Liver (tissue), 9 donors: ENCODE results near the gene KCNK10. TPM values are rescaled to one million over a fixed set of nuclear protein-coding genes. Genes with fewer than 3 reads are reported as not detected.

ENCODE experiments used
- DNase-seq: peaks from one replicate; pipeline ENCODE4 v3.0.0-alpha.2; 2017; ENCODE audit warnings: low spot score
- H3K27ac ChIP-seq, 2 donors: one replicate each; pipeline ENCODE4 v1.7.0; 2013; ENCODE audit warnings: inconsistent platforms in 2 of 2, low read length in 2 of 2, control low read depth in 1 of 2, low read depth in 1 of 2, mild to moderate bottlenecking in 1 of 2
- H3K27me3 ChIP-seq, 4 donors: one replicate each; pipeline versions ENCODE4 v1.6.1 to v1.7.0; 2013; ENCODE audit warnings: low read length in 3 of 4, inconsistent platforms in 1 of 4, mild to moderate bottlenecking in 1 of 4, moderate library complexity in 1 of 4; ENCODE audit not compliant: control insufficient read depth in 4 of 4, insufficient read depth in 4 of 4
- H3K36me3 ChIP-seq, 4 donors: one replicate each; pipeline versions ENCODE4 v1.6.1 to v1.7.0; 2013; ENCODE audit warnings: low read length in 3 of 4, mild to moderate bottlenecking in 3 of 4, low read depth in 1 of 4, moderate library complexity in 1 of 4; ENCODE audit not compliant: control insufficient read depth in 4 of 4, insufficient read depth in 3 of 4
- H3K4me1 ChIP-seq, 4 donors: one replicate each; pipeline versions ENCODE4 v1.6.1 to v1.7.0; 2013; ENCODE audit warnings: low read length in 3 of 4, mild to moderate bottlenecking in 3 of 4, moderate library complexity in 1 of 4; ENCODE audit not compliant: control insufficient read depth in 4 of 4, insufficient read depth in 4 of 4
- H3K4me3 ChIP-seq, 3 donors: one replicate each; pipeline versions ENCODE4 v1.6.1 to v1.7.0; 2013; ENCODE audit warnings: low read length in 3 of 3, control low read depth in 1 of 3, low read depth in 1 of 3, mild to moderate bottlenecking in 1 of 3
- H3K9ac ChIP-seq, 2 donors: one replicate each; pipeline ENCODE4 v1.7.0; 2013; ENCODE audit warnings: low read length in 2 of 2, mild to moderate bottlenecking in 2 of 2, moderate library complexity in 2 of 2, control low read depth in 1 of 2, low read depth in 1 of 2
- H3K9me3 ChIP-seq, 4 donors: one replicate each; pipeline versions ENCODE4 v1.6.1 to v1.7.0; 2013; ENCODE audit warnings: low read length in 3 of 4; ENCODE audit not compliant: control insufficient read depth in 4 of 4
- ATF3 ChIP-seq: IDR thresholded peaks from 2 replicates; pipeline ENCODE4 v1.6.1; 2016; ENCODE audit warnings: antibody characterized with exemption
- EGR1 ChIP-seq, 2 donors: IDR thresholded peaks; 2 replicates each; pipeline ENCODE4 v1.6.1; 2016 to 2018; ENCODE audit warnings: antibody characterized with exemption in 2 of 2, low read depth in 2 of 2
- GABPA ChIP-seq, 2 donors: IDR thresholded peaks in 1 of 2; conservative IDR thresholded peaks in 1 of 2; 2 replicates each; pipeline ENCODE4 v1.6.1; 2016; ENCODE audit warnings: antibody characterized with exemption in 2 of 2, mild to moderate bottlenecking in 1 of 2, moderate library complexity in 1 of 2
- RAD21 ChIP-seq, 2 donors: IDR thresholded peaks; 2 replicates each; pipeline ENCODE4 v1.6.1; 2016; ENCODE audit warnings: antibody characterized with exemption in 2 of 2, mild to moderate bottlenecking in 2 of 2
- REST ChIP-seq: IDR thresholded peaks from 2 replicates; pipeline ENCODE4 v1.6.1; 2016; ENCODE audit warnings: antibody characterized with exemption, mild to moderate bottlenecking
- RXRA ChIP-seq, 2 donors: IDR thresholded peaks; 2 replicates each; pipeline ENCODE4 v1.6.1; 2017 to 2018; ENCODE audit warnings: antibody characterized with exemption in 2 of 2, mild to moderate bottlenecking in 1 of 2
- TAF1 ChIP-seq: conservative IDR thresholded peaks from 2 replicates; pipeline ENCODE4 v1.6.1; 2016; ENCODE audit warnings: antibody characterized with exemption, mild to moderate bottlenecking
- YY1 ChIP-seq: IDR thresholded peaks from 2 replicates; pipeline ENCODE4 v1.6.1; 2016; ENCODE audit warnings: antibody characterized with exemption, mild to moderate bottlenecking
- WGBS: extraction: QIAGEN DNeasy Blood & Tissue Kit; methylation state at CpG from one replicate; pipeline ENCODE4 v1.1.7; 2013; 5-methylcytosine and 5-hydroxymethylcytosine counted together
- polyA plus RNA-seq, 2 donors: library from polyadenylated mRNA; stranded (reverse) in 1 of 2; unstranded in 1 of 2; fragments of 200-250 nt in 1 of 2; fragments of >200 nt in 1 of 2; fragmentation: Nextera tagmentation in 1 of 2; extraction: Ambion mirVana in 1 of 2; gene quantifications; one replicate each; pipeline versions ENCODE4 v1.2.1 to v1.2.3, GENCODE V29; 2013 to 2015
- total RNA-seq, 2 donors: library from RNA; depleted of rRNA; stranded (reverse); fragments of >200 nt; gene quantifications; one replicate each; pipeline ENCODE4 v1.2.3, GENCODE V29; 2014
- TF ChIP-seq, protein P1 (sequence below): fragments of 150-350 bp; IDR thresholded peaks from 2 replicates; pipeline ENCODE4 v1.5.1; 2017; ENCODE audit warnings: improper control_type of control experiment, low read depth, low read length; ENCODE audit not compliant: missing input control
- donor health status: healthy.
- donor health status: healthy.
- donor health status: healthy.
- donor health status: healthy.
- donor health status: healthy.

Gene KCNK10
- under 1 TPM in 1 of 2 donors, not detected in 1; 0.05 TPM for total RNA-seq
- not detected for polyA plus RNA-seq

DNA sequence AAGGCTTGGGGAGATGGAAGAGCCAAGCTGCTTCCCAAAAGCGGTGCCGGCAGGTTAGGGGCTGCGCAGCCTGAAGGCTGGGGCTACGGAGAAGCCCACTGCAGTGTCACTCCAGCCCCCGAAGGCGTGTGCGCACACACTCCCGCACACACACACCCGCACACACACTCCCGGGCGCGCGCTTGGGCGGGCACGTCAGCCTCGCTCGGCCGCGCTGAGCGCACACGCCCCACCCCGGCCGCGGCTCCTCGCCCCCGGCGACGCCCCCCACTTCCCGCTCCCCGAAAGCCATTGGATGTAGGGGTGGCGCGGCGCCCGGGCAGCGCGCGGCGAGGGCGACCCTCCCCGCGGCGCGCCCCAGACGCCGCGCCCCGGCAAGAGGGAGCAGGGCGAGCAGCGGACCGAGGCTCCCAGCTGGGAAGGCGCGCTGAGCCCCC is at the start of gene KCNK10:
TSS of gene KCNK10 (minus strand) at position 184 of the 437 bp plus-strand sequence. CDS start 471 bp downstream, outside the sequence.
- Histone ChIP-seq H3K36me3 (no peaks in the 10 kb centered on the region), H3K4me3 (peak within 1 kb of the TSS in 2 of 3 donors; percentile 25 to 55), H3K4me1 (peaks cover 7 to 17% (median 12%) of the 10 kb centered on the region in 4 donors), H3K27ac (no peak within 1 kb of the TSS), H3K9ac (no peak within 1 kb of the TSS), H3K9me3 (peaks cover 0 to 2% (median 0%) of the 10 kb centered on the region in 4 donors), H3K27me3 (peaks cover 2 to 19% (median 6%) of the 10 kb centered on the region in 4 donors)
- 2% methylated on average over 52 of the region's 52 CpGs for WGBS
- DNase-seq: no peak
- TF ChIP-seq ATF3: no peak

- WGBS: 44% methylated on average over 1 of the region's 1 CpG
- Histone ChIP-seq H3K4me3 (no peak overlapping the region), H3K4me1 (no peaks in the 10 kb centered on the region), H3K9ac (no peak overlapping the region), H3K27ac (no peak overlapping the region), H3K27me3 (peaks cover 0 to 4% (median 0%) of the 10 kb centered on the region in 4 donors), H3K36me3 (no peaks in the 10 kb centered on the region), H3K9me3 (peaks cover 0 to 4% (median 0%) of the 10 kb centered on the region in 4 donors)
- TF ChIP-seq YY1 (no peak), EGR1 (IDR thresholded peaks at IDR 0.05; ENCODE audit: low read depth in 2 of 2) (no peak), RXRA (IDR thresholded peaks at IDR 0.05) (no peak), REST (no peak), GABPA (IDR thresholded peaks at IDR 0.05 in 1 of 2, conservative IDR thresholded peaks at IDR 0.05 in 1 of 2) (no peak)
- no peak for DNase-seq
These were observed 46.4 kb upstream of the KCNK10 start for GRCh38 chr14:88369496-88369895.

GRCh38 chr14:88364710-88365413 is 41.8 kb upstream of the KCNK10 start:
- no peak overlapping the region for H3K9ac ChIP-seq
- H3K4me1 ChIP-seq: no peaks in the 10 kb centered on the region
- no peaks in the 10 kb centered on the region for H3K36me3 ChIP-seq
- no peak for DNase-seq
- H3K27me3 ChIP-seq: peaks cover 0 to 4% (median 0%) of the 10 kb centered on the region in 4 donors
- peaks cover 0 to 4% (median 0%) of the 10 kb centered on the region in 4 donors for H3K9me3 ChIP-seq
- no peak overlapping the region for H3K27ac ChIP-seq
- TF ChIP-seq, protein P1, sequence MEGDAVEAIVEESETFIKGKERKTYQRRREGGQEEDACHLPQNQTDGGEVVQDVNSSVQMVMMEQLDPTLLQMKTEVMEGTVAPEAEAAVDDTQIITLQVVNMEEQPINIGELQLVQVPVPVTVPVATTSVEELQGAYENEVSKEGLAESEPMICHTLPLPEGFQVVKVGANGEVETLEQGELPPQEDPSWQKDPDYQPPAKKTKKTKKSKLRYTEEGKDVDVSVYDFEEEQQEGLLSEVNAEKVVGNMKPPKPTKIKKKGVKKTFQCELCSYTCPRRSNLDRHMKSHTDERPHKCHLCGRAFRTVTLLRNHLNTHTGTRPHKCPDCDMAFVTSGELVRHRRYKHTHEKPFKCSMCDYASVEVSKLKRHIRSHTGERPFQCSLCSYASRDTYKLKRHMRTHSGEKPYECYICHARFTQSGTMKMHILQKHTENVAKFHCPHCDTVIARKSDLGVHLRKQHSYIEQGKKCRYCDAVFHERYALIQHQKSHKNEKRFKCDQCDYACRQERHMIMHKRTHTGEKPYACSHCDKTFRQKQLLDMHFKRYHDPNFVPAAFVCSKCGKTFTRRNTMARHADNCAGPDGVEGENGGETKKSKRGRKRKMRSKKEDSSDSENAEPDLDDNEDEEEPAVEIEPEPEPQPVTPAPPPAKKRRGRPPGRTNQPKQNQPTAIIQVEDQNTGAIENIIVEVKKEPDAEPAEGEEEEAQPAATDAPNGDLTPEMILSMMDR: no peak
- TF ChIP-seq TAF1 (no peak), EGR1 (IDR thresholded peaks at IDR 0.05; ENCODE audit: low read depth in 2 of 2) (no peak), RAD21 (IDR thresholded peaks at IDR 0.05) (no peak)
- 84% methylated on average over 4 of the region's 4 CpGs for WGBS
- no peak overlapping the region for H3K4me3 ChIP-seq
